GM21723 (cell line): ENCODE results near the gene ZNF613.
"Not testable (repeated sequence)": the region's sequence is repeated elsewhere in the genome, so short reads cannot be mapped to it uniquely, and the experiment has no call there.

ENCODE experiments used
- ATAC-seq: cut with Tn5 transposase; IDR thresholded peaks from one replicate; pipeline ENCODE4 v1.9.1; 2021; ENCODE audit warnings: mild to moderate bottlenecking, moderate library complexity; ENCODE audit not compliant: unreplicated experiment

The ZNF613 gene

GRCh38 chr19:51926784-51927741 is at the start of gene ZNF613:
TSS of gene ZNF613 (plus strand) at chr19:51927472. CDS start at chr19:51936221, 8,749 bp downstream.
- ATAC-seq, result peak; percentile 86

GRCh38 chr19:51882518-51882917 is 44.8 kb upstream of the ZNF613 start:
- ATAC-seq, result no peak

- ATAC-seq, result no peak
Measured at GRCh38 chr19:51884713-51885112, 42.6 kb upstream of the ZNF613 start.

GRCh38 chr19:51887522-51888498 is 39.5 kb upstream of the ZNF613 start, which contains the start of gene ZNF577:
TSS of gene ZNF577 (minus strand) at chr19:51887951. CDS start at chr19:51880382, 7,569 bp downstream.
- ATAC-seq, result no peak

- no peak for ATAC-seq
Measured at GRCh38 chr19:51889934-51890333, 37.3 kb upstream of the ZNF613 start.

GRCh38 chr19:51891193-51891747 is 36.0 kb upstream of the ZNF613 start:
- no peak for ATAC-seq

GRCh38 chr19:51901860-51902259 is 25.4 kb upstream of the ZNF613 start:
- ATAC-seq, result no peak

- ATAC-seq, result no peak
Measured at GRCh38 chr19:51903192-51903591, 24.1 kb upstream of the ZNF613 start.

- peak; percentile 87 for ATAC-seq
Measured at GRCh38 chr19:51904331-51905165, 22.7 kb upstream of the ZNF613 start, which contains the start of gene ZNF649. TSS of gene ZNF649 (minus strand) at chr19:51905017. CDS start at chr19:51900107, 4,910 bp downstream.

GRCh38 chr19:51905206-51905605 is 22.1 kb upstream of the ZNF613 start:
- ATAC-seq, result peak; percentile 23

GRCh38 chr19:51905639-51906038 is 21.6 kb upstream of the ZNF613 start:
- not testable (repeated sequence) for ATAC-seq

GRCh38 chr19:51906108-51906507 is 21.2 kb upstream of the ZNF613 start:
- not testable (repeated sequence) for ATAC-seq

- ATAC-seq, result not testable (repeated sequence)
Measured at GRCh38 chr19:51907981-51908380, 19.3 kb upstream of the ZNF613 start.

- no peak for ATAC-seq
Measured at GRCh38 chr19:51915324-51915867, 11.9 kb upstream of the ZNF613 start.

- no peak for ATAC-seq
Measured at GRCh38 chr19:51916167-51916566, 11.1 kb upstream of the ZNF613 start.

GRCh38 chr19:51919606-51920005 is 7.7 kb upstream of the ZNF613 start:
- ATAC-seq, result no peak

GRCh38 chr19:51921949-51922348 is 5.3 kb upstream of the ZNF613 start:
- ATAC-seq, result no peak

GRCh38 chr19:51926426-51926783 is 867 bp upstream of the ZNF613 start:
- no peak for ATAC-seq

- no peak for ATAC-seq
Measured at GRCh38 chr19:51927859-51928258, 587 bp downstream of the ZNF613 start.

GRCh38 chr19:51931921-51932320 is 4.6 kb downstream of the ZNF613 start:
- ATAC-seq, result no peak
